Tibial nerve (tissue), 4 donors: Measurements from ENCODE around the gene ARHGAP6.

Experiments
- EP300 ChIP-seq, 2 donors: sonication (generic); formaldehyde crosslinking; IDR thresholded peaks; one replicate each; pipeline ENCODE4 v1.6.1; 2017; ENCODE audit warnings: antibody characterized with exemption in 2 of 2, mild to moderate bottlenecking in 1 of 2
- TF ChIP-seq, protein P1 (sequence below), 5 experiments: fragments of 200-600 bp in 3 of 5; fragments of 450-650 bp in 2 of 5; sonication (generic) in 3 of 5; IDR thresholded peaks; one replicate each; pipeline ENCODE4 v1.5.1; 2016 to 2019; ENCODE audit warnings: antibody characterized with exemption in 5 of 5, mild to moderate bottlenecking in 3 of 5, moderate library complexity in 2 of 5

DNA sequence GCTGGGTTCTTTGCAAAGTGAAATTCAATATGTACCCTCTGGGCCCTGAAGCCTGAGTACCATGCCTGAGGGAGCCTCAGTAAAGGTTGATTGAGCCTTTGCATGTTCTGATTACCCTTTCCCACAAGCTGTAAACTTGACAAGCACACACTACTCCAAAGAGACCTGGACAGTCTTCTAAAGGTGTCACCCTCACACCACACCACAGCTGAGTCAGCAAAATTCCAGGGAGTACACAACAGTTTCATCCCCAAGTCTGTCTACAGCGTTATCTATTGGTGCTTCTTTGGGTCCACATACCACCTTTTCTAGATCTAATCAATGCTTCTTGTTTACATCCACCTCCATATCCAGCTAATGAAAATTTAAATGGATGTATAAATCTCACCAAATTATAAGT, 191.7 kb downstream of the ARHGAP6 start:
- TF ChIP-seq, protein P1, sequence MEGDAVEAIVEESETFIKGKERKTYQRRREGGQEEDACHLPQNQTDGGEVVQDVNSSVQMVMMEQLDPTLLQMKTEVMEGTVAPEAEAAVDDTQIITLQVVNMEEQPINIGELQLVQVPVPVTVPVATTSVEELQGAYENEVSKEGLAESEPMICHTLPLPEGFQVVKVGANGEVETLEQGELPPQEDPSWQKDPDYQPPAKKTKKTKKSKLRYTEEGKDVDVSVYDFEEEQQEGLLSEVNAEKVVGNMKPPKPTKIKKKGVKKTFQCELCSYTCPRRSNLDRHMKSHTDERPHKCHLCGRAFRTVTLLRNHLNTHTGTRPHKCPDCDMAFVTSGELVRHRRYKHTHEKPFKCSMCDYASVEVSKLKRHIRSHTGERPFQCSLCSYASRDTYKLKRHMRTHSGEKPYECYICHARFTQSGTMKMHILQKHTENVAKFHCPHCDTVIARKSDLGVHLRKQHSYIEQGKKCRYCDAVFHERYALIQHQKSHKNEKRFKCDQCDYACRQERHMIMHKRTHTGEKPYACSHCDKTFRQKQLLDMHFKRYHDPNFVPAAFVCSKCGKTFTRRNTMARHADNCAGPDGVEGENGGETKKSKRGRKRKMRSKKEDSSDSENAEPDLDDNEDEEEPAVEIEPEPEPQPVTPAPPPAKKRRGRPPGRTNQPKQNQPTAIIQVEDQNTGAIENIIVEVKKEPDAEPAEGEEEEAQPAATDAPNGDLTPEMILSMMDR (IDR thresholded peaks at IDR 0.05), result no peak
- TF ChIP-seq EP300 (IDR thresholded peaks at IDR 0.05), result no peak
